Measurements from ENCODE around the gene PPP1R10. TPM values are rescaled to one million over a fixed set of nuclear protein-coding genes. Genes with fewer than 3 reads are reported as not detected.

PPP1R10 gene
- total RNA-seq, 1 experiment from 2014 or later: 44.5 TPM

DNA sequence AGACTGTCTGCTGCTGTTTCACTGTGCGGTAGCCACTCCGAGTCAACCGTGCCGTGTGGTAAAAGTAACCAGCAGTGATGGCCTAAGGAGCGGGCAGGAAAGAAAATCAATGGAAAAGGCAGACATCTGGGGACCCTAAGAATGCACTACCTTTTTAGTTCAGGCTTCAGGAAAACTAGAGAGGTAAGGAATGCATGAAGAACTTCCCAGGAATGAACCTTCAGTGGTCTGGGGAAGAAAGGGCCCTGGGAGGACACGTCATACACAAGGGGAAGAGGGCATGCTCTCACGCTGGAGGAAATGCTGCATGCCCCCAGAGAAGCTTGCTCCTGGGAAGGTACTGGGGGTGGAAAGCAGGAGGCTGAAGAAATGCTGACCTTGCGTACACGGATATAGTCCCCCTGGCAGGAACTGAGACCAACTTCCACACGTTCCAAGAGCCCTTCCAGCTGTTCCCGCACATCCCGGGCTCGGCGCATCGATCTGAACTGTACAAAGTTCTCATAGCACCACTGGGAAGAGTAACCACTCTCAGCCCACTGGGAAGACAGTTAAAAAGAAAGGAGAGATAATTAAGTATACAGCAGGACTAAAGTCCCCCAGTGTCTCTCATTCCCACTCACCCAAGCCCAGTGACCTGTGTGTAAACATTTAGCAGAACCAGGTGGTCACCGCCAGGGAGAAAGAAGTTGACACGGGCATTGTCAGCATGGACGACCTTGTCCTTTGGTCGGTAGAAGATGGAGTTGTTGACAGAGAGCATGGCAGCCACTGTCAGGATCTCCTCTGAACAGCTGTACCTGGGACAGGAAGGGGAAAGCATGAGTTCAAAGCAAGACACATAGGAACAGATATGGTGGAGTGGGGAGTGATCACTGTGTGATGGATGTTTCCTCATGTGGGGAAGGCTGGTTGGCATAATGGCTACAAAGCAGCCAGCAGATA lies 38.0 kb upstream of the PPP1R10 start:
- H3F3A ChIP-seq (ENCODE audit: low read length, unreplicated experiment): no peaks in the 10 kb centered on the region
- no peak overlapping the region for H3K9ac ChIP-seq (ENCODE audit: low read length)
- no peaks in the 10 kb centered on the region for H3K4me1 ChIP-seq (ENCODE audit: insufficient read depth, low read length)
- peaks cover 45% of the 10 kb centered on the region for H3K36me3 ChIP-seq (ENCODE audit: low read depth, low read length)
- H3K9me2 ChIP-seq (replicated peaks; ENCODE audit: low read length): no peaks in the 10 kb centered on the region
- TSS peak; percentile 7 for BruUV-seq (replicated peaks)
- no peak for TF ChIP-seq EZH2 (IDR thresholded peaks at IDR 0.05; ENCODE audit: low read length, unreplicated experiment)
- no peak for TF ChIP-seq EZH2phosphoT487 (IDR thresholded peaks at IDR 0.05; ENCODE audit: borderline replicate concordance, low read length)
- TF ChIP-seq, protein P1, sequence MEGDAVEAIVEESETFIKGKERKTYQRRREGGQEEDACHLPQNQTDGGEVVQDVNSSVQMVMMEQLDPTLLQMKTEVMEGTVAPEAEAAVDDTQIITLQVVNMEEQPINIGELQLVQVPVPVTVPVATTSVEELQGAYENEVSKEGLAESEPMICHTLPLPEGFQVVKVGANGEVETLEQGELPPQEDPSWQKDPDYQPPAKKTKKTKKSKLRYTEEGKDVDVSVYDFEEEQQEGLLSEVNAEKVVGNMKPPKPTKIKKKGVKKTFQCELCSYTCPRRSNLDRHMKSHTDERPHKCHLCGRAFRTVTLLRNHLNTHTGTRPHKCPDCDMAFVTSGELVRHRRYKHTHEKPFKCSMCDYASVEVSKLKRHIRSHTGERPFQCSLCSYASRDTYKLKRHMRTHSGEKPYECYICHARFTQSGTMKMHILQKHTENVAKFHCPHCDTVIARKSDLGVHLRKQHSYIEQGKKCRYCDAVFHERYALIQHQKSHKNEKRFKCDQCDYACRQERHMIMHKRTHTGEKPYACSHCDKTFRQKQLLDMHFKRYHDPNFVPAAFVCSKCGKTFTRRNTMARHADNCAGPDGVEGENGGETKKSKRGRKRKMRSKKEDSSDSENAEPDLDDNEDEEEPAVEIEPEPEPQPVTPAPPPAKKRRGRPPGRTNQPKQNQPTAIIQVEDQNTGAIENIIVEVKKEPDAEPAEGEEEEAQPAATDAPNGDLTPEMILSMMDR (conservative IDR thresholded peaks at IDR 0.05; ENCODE audit: low read depth, low read length): no peak
- POLR2A ChIA-PET (ENCODE audit: unreplicated experiment): no interaction called here
- ATAC-seq: no peak
- H3K9me3 ChIP-seq (ENCODE audit: low read length): no peaks in the 10 kb centered on the region
- H3K27ac ChIP-seq (ENCODE audit: low read length): no peak overlapping the region
- no peaks in the 10 kb centered on the region for H4K20me1 ChIP-seq (ENCODE audit: low read length)
- H3K4me2 ChIP-seq (ENCODE audit: low read length): no peak overlapping the region
- intact Hi-C loops (cut with micrococcal nuclease): no loop called here
- H2AFZ ChIP-seq (ENCODE audit: low read length): no peak overlapping the region
- no peak for DNase-seq
- H3K4me3 ChIP-seq (ENCODE audit: low read length): no peak overlapping the region
- H3K27me3 ChIP-seq (ENCODE audit: low read length): no peaks in the 10 kb centered on the region
- no peaks in the 10 kb centered on the region for H3K79me2 ChIP-seq (ENCODE audit: low read length)
- CTCF ChIA-PET: no interaction called here

DNA sequence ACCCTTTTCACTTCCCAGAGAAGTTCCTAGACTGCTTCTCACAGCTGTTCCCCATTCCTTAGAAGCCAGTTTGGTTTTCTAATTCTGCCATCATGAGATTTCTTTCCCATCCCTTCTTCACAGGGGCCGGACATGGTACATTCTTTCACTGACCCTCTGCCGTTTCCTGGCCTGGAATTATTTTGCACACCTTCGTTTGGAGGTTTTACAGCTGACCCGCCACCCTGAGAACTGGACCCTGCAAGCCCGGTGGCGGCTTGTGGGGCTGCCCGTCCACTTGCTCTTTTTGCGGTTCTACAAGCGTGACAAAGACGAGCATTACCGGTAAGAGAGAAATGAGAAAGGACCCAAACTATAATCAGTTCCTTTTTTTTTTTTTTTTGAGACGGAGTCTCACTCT lies 34.1 kb upstream of the PPP1R10 start:
- POLR2A ChIA-PET (ENCODE audit: unreplicated experiment): no interaction called here
- no peak overlapping the region for H3K27ac ChIP-seq (ENCODE audit: low read length)
- H2AFZ ChIP-seq (ENCODE audit: low read length): no peak overlapping the region
- no TSS peak for BruUV-seq (replicated peaks)
- H3K4me2 ChIP-seq (ENCODE audit: low read length): no peak overlapping the region
- H3K9me3 ChIP-seq (ENCODE audit: low read length): no peaks in the 10 kb centered on the region
- no peaks in the 10 kb centered on the region for H4K20me1 ChIP-seq (ENCODE audit: low read length)
- no peaks in the 10 kb centered on the region for H3K27me3 ChIP-seq (ENCODE audit: low read length)
- H3F3A ChIP-seq (ENCODE audit: low read length, unreplicated experiment): no peaks in the 10 kb centered on the region
- no peak overlapping the region for H3K4me3 ChIP-seq (ENCODE audit: low read length)
- TF ChIP-seq EZH2 (IDR thresholded peaks at IDR 0.05; ENCODE audit: low read length, unreplicated experiment) (no peak), EZH2phosphoT487 (IDR thresholded peaks at IDR 0.05; ENCODE audit: borderline replicate concordance, low read length) (no peak)
- TF ChIP-seq, protein P1 (conservative IDR thresholded peaks at IDR 0.05; ENCODE audit: low read depth, low read length): no peak
- CTCF ChIA-PET: interaction anchor here (0.6 kb wide), 1 partner anchor 523 kb away, joined by 4 read pairs; no protein-coding TSS in a partner anchor
- H3K4me1 ChIP-seq (ENCODE audit: insufficient read depth, low read length): peaks cover 9% of the 10 kb centered on the region
- intact Hi-C loops (cut with micrococcal nuclease): no loop called here
- H3K9me2 ChIP-seq (replicated peaks; ENCODE audit: low read length): no peaks in the 10 kb centered on the region
- ATAC-seq (no peak), DNase-seq (no peak)
- H3K79me2 ChIP-seq (ENCODE audit: low read length): peaks cover 33% of the 10 kb centered on the region
- peaks cover 27% of the 10 kb centered on the region for H3K36me3 ChIP-seq (ENCODE audit: low read depth, low read length)
- H3K9ac ChIP-seq (ENCODE audit: low read length): no peak overlapping the region
